Smooth muscle cell (in vitro differentiated cells): ENCODE data around the gene TSKS. TPM values are rescaled to one million over a fixed set of nuclear protein-coding genes. Genes with fewer than 3 reads are reported as not detected.

Experiments
- DNase-seq: peaks from one replicate; lab custom pipeline; 2025; ENCODE audit not compliant: unreplicated experiment; lab: John Stamatoyannopoulos, UW
- H2AFZ ChIP-seq: fragments of 200-600 bp; sonication (generic); 2 replicates; pipeline ENCODE4 v1.6.0; 2016; ENCODE audit warnings: antibody characterized with exemption, low read depth, mild to moderate bottlenecking
- H3F3A ChIP-seq: fragments of 200-600 bp; sonication (generic); 2 replicates; pipeline ENCODE4 v1.6.0; 2017; ENCODE audit warnings: antibody characterized with exemption, low read depth
- H3K27ac ChIP-seq: fragments of 200-600 bp; sonication (generic); 2 replicates; pipeline ENCODE4 v1.5.1; 2016; ENCODE audit warnings: low read depth, mild to moderate bottlenecking
- H3K27me3 ChIP-seq: fragments of 200-600 bp; sonication (generic); 2 replicates; pipeline ENCODE4 v1.6.1; 2016; ENCODE audit warnings: low read depth, mild to moderate bottlenecking
- H3K36me3 ChIP-seq: fragments of 200-600 bp; sonication (generic); 2 replicates; pipeline ENCODE4 v1.5.1; 2016; ENCODE audit warnings: low read depth
- H3K4me1 ChIP-seq: fragments of 200-600 bp; sonication (generic); 2 replicates; pipeline ENCODE4 v1.5.1; 2016; ENCODE audit warnings: low read depth
- H3K4me2 ChIP-seq: fragments of 200-600 bp; sonication (generic); 2 replicates; pipeline ENCODE4 v1.6.0; 2016; ENCODE audit warnings: mild to moderate bottlenecking
- H3K4me3 ChIP-seq: fragments of 200-600 bp; sonication (generic); 2 replicates; pipeline ENCODE4 v1.5.1; 2016; ENCODE audit warnings: mild to moderate bottlenecking
- H3K79me2 ChIP-seq: fragments of 200-600 bp; sonication (generic); 2 replicates; pipeline ENCODE4 v1.6.0; 2016; ENCODE audit warnings: low read depth, mild to moderate bottlenecking
- H3K9ac ChIP-seq: fragments of 200-600 bp; sonication (generic); 2 replicates; pipeline ENCODE4 v1.6.0; 2016; ENCODE audit warnings: low read depth
- H3K9me3 ChIP-seq: fragments of 200-600 bp; sonication (generic); replicated peaks from 2 replicates; pipeline ENCODE4 v1.5.1; 2016; ENCODE audit warnings: low read depth
- H4K20me1 ChIP-seq: fragments of 200-600 bp; sonication (generic); 2 replicates; pipeline ENCODE4 v1.6.0; 2016; ENCODE audit warnings: low read depth
- CTCF ChIP-seq: fragments of 200-600 bp; sonication (generic); IDR thresholded peaks from 2 replicates; pipeline ENCODE4 v1.5.1; 2017; ENCODE audit warnings: borderline replicate concordance, mild to moderate bottlenecking, antibody characterized with exemption; ENCODE audit not compliant: insufficient read depth, poor library complexity, severe bottlenecking
- WGBS: methylation state at CpG from one replicate; pipeline ENCODE4 v1.1.7; 2016; ENCODE audit warnings: low lambda C conversion rate; 5-methylcytosine and 5-hydroxymethylcytosine counted together
- polyA plus RNA-seq: library from polyadenylated mRNA; unstranded; fragments of >200 nt; fragmentation: Nextera tagmentation; extraction: Ambion mirVana; gene quantifications from 2 replicates; pipeline ENCODE4 v1.2.1, GENCODE V29; 2016
- total RNA-seq: library from RNA; depleted of rRNA; stranded (reverse); fragments of >200 nt; gene quantifications from 2 replicates; pipeline ENCODE4 v1.2.3, GENCODE V29; 2014

TSKS gene
- total and polyA plus RNA-seq, 2 experiments from 2014 or later, result not detected

GRCh38 chr19:49774969-49775368 is 11.9 kb upstream of the TSKS start:
- Histone ChIP-seq H4K20me1 (peaks cover 90% of the 10 kb centered on the region), H3K9me3 (no peaks in the 10 kb centered on the region), H2AFZ (no peak overlapping the region), H3K27me3 (no peaks in the 10 kb centered on the region), H3K27ac (peak overlapping the region; percentile 38), H3K36me3 (no peaks in the 10 kb centered on the region), H3K4me3 (no peak overlapping the region), H3K4me2 (no peak overlapping the region), H3F3A (no peaks in the 10 kb centered on the region), H3K9ac (no peak overlapping the region), H3K4me1 (no peaks in the 10 kb centered on the region), H3K79me2 (peaks cover 72% of the 10 kb centered on the region)
- no peak for DNase-seq
- TF ChIP-seq CTCF, result no peak
- WGBS, result 93% methylated on average over 8 of the region's 8 CpGs

DNA sequence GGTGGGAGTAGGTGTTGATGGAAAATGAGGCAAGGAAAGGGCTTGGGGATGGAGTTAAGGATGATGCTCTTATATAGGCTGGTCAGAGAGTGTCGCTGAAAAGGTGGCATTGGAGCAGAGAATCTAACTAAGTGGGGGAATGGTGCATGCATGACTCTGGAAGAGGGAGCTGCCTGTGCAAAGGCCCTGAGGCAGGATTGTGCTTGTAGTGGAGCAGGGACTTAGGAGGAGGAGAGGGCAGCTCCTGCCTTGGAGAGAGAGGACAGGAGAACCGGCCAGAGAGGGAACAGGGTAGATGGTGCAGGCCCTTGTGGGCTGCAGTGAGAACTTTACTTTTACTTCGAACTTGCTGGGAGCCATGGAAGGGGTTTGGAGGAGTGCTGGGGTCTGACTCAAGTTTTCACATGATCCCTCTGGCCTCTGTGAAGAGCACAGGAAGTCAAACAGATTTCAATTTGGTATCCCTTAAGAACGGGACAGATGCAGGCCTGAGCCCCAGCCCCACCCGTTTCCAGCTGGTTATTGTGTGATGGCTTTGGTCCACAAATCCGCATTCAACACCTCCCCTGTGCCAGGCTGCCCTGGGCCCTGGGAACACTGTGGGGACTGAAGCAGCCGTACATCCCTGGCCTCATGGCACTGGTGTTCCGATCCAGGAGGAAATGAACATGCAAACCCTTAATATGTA is 10.7 kb upstream of the TSKS start:
- no peak for TF ChIP-seq CTCF
- no peaks in the 10 kb centered on the region for H3K9me3 ChIP-seq
- no peaks in the 10 kb centered on the region for H3K4me1 ChIP-seq
- peaks cover 87% of the 10 kb centered on the region for H4K20me1 ChIP-seq
- WGBS, result 93% methylated on average over 8 of the region's 8 CpGs
- H3K79me2 ChIP-seq, result peaks cover 79% of the 10 kb centered on the region
- H3K36me3 ChIP-seq, result no peaks in the 10 kb centered on the region
- DNase-seq, result no peak
- no peak overlapping the region for H3K4me2 ChIP-seq
- no peaks in the 10 kb centered on the region for H3K27me3 ChIP-seq
- H3K9ac ChIP-seq, result no peak overlapping the region
- H2AFZ ChIP-seq, result no peak overlapping the region
- no peak overlapping the region for H3K4me3 ChIP-seq
- H3F3A ChIP-seq, result no peaks in the 10 kb centered on the region
- no peak overlapping the region for H3K27ac ChIP-seq

- Histone ChIP-seq H3K9ac (no peak overlapping the region), H4K20me1 (peaks cover 87% of the 10 kb centered on the region), H3K27ac (no peak overlapping the region), H2AFZ (no peak overlapping the region), H3F3A (no peaks in the 10 kb centered on the region), H3K27me3 (no peaks in the 10 kb centered on the region), H3K4me3 (no peak overlapping the region), H3K79me2 (peaks cover 79% of the 10 kb centered on the region), H3K9me3 (no peaks in the 10 kb centered on the region), H3K4me2 (no peak overlapping the region), H3K4me1 (peaks cover 4% of the 10 kb centered on the region), H3K36me3 (no peaks in the 10 kb centered on the region)
- DNase-seq, result no peak
- no peak for TF ChIP-seq CTCF
- 84% methylated on average over 10 of the region's 10 CpGs for WGBS
These were observed 9.8 kb upstream of the TSKS start for GRCh38 chr19:49772850-49773432.
